Transverse colon (tissue), 4 donors: ENCODE results near the gene ANXA2R.

ENCODE experiments used
- CTCF ChIP-seq, 5 experiments: fragments of 200-600 bp in 3 of 5; fragments of 450-650 bp in 2 of 5; sonication (generic) in 3 of 5; IDR thresholded peaks; 1 replicate in 2 of 5; 2 replicates in 3 of 5; pipeline ENCODE4 v1.5.1; 2016 to 2017; ENCODE audit warnings: antibody characterized with exemption in 5 of 5, inconsistent platforms in 3 of 5, mild to moderate bottlenecking in 2 of 5, moderate library complexity in 1 of 5
- POLR2A ChIP-seq: fragments of 450-650 bp; IDR thresholded peaks from one replicate; pipeline ENCODE4 v1.6.1; 2016; ENCODE audit warnings: antibody characterized with exemption, mild to moderate bottlenecking, moderate library complexity
- POLR2AphosphoS5 ChIP-seq, 3 donors: sonication (generic); formaldehyde crosslinking; IDR thresholded peaks; one replicate each; pipeline ENCODE4 v1.6.1; 2016; ENCODE audit warnings: antibody characterized with exemption in 3 of 3

DNA sequence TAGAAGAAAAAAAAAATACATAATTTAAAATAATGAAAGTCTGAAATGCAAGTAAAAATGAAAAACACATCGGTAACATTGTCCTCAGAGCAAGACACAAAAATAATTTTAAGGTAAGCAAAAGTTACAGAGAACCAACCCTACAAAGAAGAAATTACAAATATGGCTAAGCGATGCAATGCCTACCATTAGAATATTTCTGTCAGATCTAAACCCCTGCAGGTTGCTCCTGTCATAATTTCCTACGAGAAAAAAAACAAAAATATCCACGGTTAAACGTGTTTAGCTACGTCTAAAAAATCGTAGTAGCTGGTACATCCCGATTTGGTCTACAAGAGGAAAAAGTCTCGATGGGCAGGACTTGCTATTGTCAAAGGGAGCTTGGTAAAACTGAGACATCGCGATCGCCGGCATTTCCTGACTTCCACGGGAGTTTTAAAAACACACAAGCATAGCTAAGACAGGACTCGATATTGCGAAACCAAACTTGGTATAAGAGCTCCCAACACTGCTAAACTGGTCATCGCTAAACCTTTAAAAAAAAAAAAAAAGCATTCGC, 1.1 kb upstream of the ANXA2R start:
- TF ChIP-seq POLR2A (no peak), CTCF (IDR thresholded peaks at IDR 0.05) (peak in 1 of 5 experiments; percentile 5), POLR2AphosphoS5 (IDR thresholded peaks at IDR 0.05) (no peak)
